NCI-H128 (cell line): ENCODE measurements around the gene NCBP2.

Experiments used
- DNase-seq: peaks from one replicate; lab custom pipeline; 2025; ENCODE audit not compliant: unreplicated experiment; lab: John Stamatoyannopoulos, UW

NCBP2 gene

GRCh38 chr3:196941729-196942225 lies 551 bp downstream of the NCBP2 start:
- DNase-seq = peak; percentile 25

GRCh38 chr3:196938576-196938975 lies 3.8 kb downstream of the NCBP2 start:
- DNase-seq = no peak

GRCh38 chr3:196938124-196938523 lies 4.2 kb downstream of the NCBP2 start:
- no peak for DNase-seq

- DNase-seq = no peak
Measured at GRCh38 chr3:196936288-196936687, 6.0 kb downstream of the NCBP2 start.

GRCh38 chr3:196932600-196932999 lies 9.7 kb downstream of the NCBP2 start:
- no peak for DNase-seq

GRCh38 chr3:196931828-196932587 lies 10.3 kb downstream of the NCBP2 start:
- DNase-seq = no peak

GRCh38 chr3:196931157-196931556 lies 11.2 kb downstream of the NCBP2 start:
- no peak for DNase-seq

GRCh38 chr3:196927571-196928453 lies 14.5 kb downstream of the NCBP2 start:
- DNase-seq = no peak

- DNase-seq = no peak
Measured at GRCh38 chr3:196920733-196921132, 21.6 kb downstream of the NCBP2 start.

- DNase-seq = no peak
Measured at GRCh38 chr3:196918968-196919367, 23.4 kb downstream of the NCBP2 start.

- no peak for DNase-seq
Measured at GRCh38 chr3:196916995-196917394, 25.3 kb downstream of the NCBP2 start.

- no peak for DNase-seq
Measured at GRCh38 chr3:196916221-196916620, 26.1 kb downstream of the NCBP2 start.

- no peak for DNase-seq
Measured at GRCh38 chr3:196915375-196915774, 27.0 kb downstream of the NCBP2 start.

- no peak for DNase-seq
Measured at GRCh38 chr3:196914866-196915265, 27.5 kb downstream of the NCBP2 start.

GRCh38 chr3:196903740-196904139 lies 38.6 kb downstream of the NCBP2 start:
- no peak for DNase-seq

GRCh38 chr3:196902296-196902695 lies 40.0 kb downstream of the NCBP2 start:
- no peak for DNase-seq

GRCh38 chr3:196901768-196902167 lies 40.6 kb downstream of the NCBP2 start:
- no peak for DNase-seq

GRCh38 chr3:196896229-196896628 lies 46.1 kb downstream of the NCBP2 start:
- no peak for DNase-seq

- DNase-seq = no peak
Measured at GRCh38 chr3:196894557-196895295, 47.6 kb downstream of the NCBP2 start.

- DNase-seq = no peak
Measured at GRCh38 chr3:196889844-196890708, 52.3 kb downstream of the NCBP2 start.
